Bronchial epithelial cell (primary cell): Measurements from ENCODE around the gene YWHAH. TPM values are rescaled to one million over a fixed set of nuclear protein-coding genes. Genes with fewer than 3 reads are reported as not detected.
A peak's percentile ranks its signal among the peaks of the same experiment; 100 is the strongest.

Source experiments
- DNase-seq: peaks from one replicate; pipeline ENCODE4 v3.0.0-alpha.2; 2010; ENCODE audit warnings: low read depth
- FAIRE-seq: peaks from 2 replicates; lab custom pipeline; 2011; peaks lifted over from hg19 to GRCh38; lab: Jason Lieb, UNC
- H3K27me3 ChIP-seq: 2 replicates; pipeline ENCODE4 v1.5.1; 2011; ENCODE audit warnings: low read length; ENCODE audit not compliant: control insufficient read depth, insufficient read depth
- H3K36me3 ChIP-seq: 2 replicates; pipeline ENCODE4 v1.5.1; 2011; ENCODE audit warnings: low read length; ENCODE audit not compliant: control insufficient read depth, insufficient read depth
- H3K4me3 ChIP-seq: 2 replicates; pipeline ENCODE4 v1.5.1; 2011; ENCODE audit warnings: mild to moderate bottlenecking, low read depth, low read length, control low read depth
- CTCF ChIP-seq: IDR thresholded peaks from 2 replicates; pipeline ENCODE4 v1.5.1; 2011; ENCODE audit warnings: mild to moderate bottlenecking, moderate library complexity, low read length, control low read depth, inconsistent platforms; ENCODE audit not compliant: insufficient read depth, severe bottlenecking
- total RNA-seq: library from RNA; depleted of rRNA; stranded (reverse); fragments of >200 nt; gene quantifications from 2 replicates; pipeline ENCODE4 v1.2.1, GENCODE V29; 2014

YWHAH gene
- total RNA-seq = 61.9 and 65.3 TPM in 2 replicates

- FAIRE-seq = no peak
- no peak for TF ChIP-seq CTCF
- peaks cover 1% of the 10 kb centered on the region for H3K36me3 ChIP-seq
- no peaks in the 10 kb centered on the region for H3K27me3 ChIP-seq
- DNase-seq = peak; percentile 69
- peak within 1 kb of the TSS; percentile 84 for H3K4me3 ChIP-seq
Observed at GRCh38 chr22:31943978-31944699, at the start of gene YWHAH. YWHAH (plus strand) TSS chr22:31944535; CDS start chr22:31944734, 199 bp downstream.

- Histone ChIP-seq H3K36me3 (peaks cover 3% of the 10 kb centered on the region), H3K27me3 (no peaks in the 10 kb centered on the region), H3K4me3 (no peak overlapping the region)
- TF ChIP-seq CTCF = no peak
- FAIRE-seq = no peak
- DNase-seq = no peak
Observed at GRCh38 chr22:31895411-31896123, 48.8 kb upstream of the YWHAH start.

GRCh38 chr22:31896472-31896871, 47.9 kb upstream of the YWHAH start:
- no peak for TF ChIP-seq CTCF

GRCh38 chr22:31897842-31898805, 46.2 kb upstream of the YWHAH start:
- FAIRE-seq (peak; percentile 55), DNase-seq (peak; percentile 6)
- no peak overlapping the region for H3K4me3 ChIP-seq
- no peaks in the 10 kb centered on the region for H3K27me3 ChIP-seq
- no peak for TF ChIP-seq CTCF
- H3K36me3 ChIP-seq = peaks cover 7% of the 10 kb centered on the region

More at GRCh38 chr22:31896472-31896871, 47.9 kb upstream of the YWHAH start:
- H3K27me3 ChIP-seq = no peaks in the 10 kb centered on the region
- DNase-seq = no peak
- H3K4me3 ChIP-seq = no peak overlapping the region
- FAIRE-seq = no peak
- H3K36me3 ChIP-seq = peaks cover 3% of the 10 kb centered on the region

- TF ChIP-seq CTCF = no peak
- no peak for FAIRE-seq
- DNase-seq = no peak
- Histone ChIP-seq H3K36me3 (peaks cover 7% of the 10 kb centered on the region), H3K27me3 (no peaks in the 10 kb centered on the region), H3K4me3 (no peak overlapping the region)
Observed at GRCh38 chr22:31898926-31899325, 45.4 kb upstream of the YWHAH start.
